GM23338 (cell line): Measurements from ENCODE around the gene MEGF6.

ENCODE experiments used
- CTCF ChIP-seq, 2 experiments: fragments of 200-600 bp in 1 of 2; sonication (generic) in 1 of 2; conservative IDR thresholded peaks; 2 replicates each; pipeline versions ENCODE4 v1.5.1 to v1.6.1; 2016 to 2017; ENCODE audit warnings: antibody characterized with exemption in 2 of 2, low read depth in 2 of 2, mild to moderate bottlenecking in 2 of 2, moderate library complexity in 1 of 2
- POLR2AphosphoS5 ChIP-seq: IDR thresholded peaks from 2 replicates; pipeline ENCODE4 v1.6.1; 2016; ENCODE audit warnings: antibody characterized with exemption, low read depth

GRCh38 chr1:3553940-3554223 is 57.4 kb downstream of the MEGF6 start:
- TF ChIP-seq CTCF (conservative IDR thresholded peaks at IDR 0.05; ENCODE audit: low read depth in 2 of 2), result no peak
- no peak for TF ChIP-seq POLR2AphosphoS5
